Pons (tissue), 1 donor: ENCODE results near the gene TMEM156.
"Not testable (repeated sequence)": the region's sequence is repeated elsewhere in the genome, so short reads cannot be mapped to it uniquely, and the experiment has no call there.

Experiments used
- DNase-seq: peaks from one replicate; pipeline ENCODE4 v3.0.0-alpha.2; 2016; ENCODE audit warnings: low spot score

Gene TMEM156

DNA sequence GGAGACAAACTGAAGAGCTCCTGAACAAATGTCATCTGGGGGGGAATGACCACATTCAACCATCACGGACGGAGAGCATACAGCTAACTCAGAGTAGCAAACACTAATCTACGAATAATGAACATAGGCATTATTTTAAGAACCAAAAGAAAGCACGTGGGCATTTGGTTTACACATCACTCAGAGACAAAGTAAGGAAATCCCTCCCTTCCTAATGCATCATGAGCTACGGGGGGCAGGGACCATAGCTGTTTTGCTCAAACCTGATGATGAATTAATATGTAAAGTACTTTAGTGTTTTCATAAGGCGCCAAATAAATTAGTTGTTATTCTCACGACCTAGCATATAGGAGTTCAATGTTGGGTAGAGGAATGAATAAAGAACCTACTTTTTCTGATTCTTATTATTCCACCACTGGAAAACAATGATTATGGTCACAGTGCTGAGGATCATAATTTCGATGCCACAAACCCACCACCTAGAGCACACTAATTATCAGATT is 11.7 kb upstream of the TMEM156 start:
- no peak for DNase-seq

DNA sequence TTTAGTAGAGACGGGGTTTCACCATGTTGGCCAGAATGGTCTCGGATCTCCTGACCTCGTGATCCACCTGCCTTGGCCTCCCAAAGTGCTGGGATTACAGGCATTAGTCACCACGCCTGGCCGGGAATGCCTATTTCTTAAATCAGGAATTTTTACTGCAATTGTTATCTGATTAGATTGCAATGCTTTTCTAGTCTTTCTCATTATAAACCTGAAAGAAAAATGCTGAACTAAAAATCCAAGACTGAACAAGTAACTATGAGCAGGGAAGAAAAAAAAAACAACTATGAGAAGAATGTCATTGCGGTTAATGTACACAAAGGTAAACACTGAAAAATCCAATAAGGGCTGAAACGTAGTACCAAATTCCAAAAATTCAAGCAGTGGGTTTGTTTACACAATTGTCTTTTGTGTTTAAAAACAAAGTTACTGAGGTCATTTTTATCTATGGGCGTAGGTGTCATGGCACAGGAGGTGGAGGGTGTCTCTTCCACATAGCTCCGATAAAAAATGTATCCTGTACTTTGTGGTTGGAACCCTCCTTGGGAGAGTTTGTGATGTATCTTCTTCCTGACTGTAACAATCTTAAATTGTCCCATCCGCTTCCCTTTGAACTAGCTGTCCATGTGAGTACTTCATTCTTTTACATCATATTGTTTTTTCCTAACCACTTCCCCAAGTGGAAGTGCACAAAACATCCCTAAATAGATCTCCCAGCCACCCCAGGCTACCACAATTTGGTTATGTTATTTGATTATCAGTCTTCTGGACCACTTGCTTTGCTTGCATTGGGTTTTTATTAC is 11.1 kb upstream of the TMEM156 start:
- peak; percentile 79 for DNase-seq

DNA sequence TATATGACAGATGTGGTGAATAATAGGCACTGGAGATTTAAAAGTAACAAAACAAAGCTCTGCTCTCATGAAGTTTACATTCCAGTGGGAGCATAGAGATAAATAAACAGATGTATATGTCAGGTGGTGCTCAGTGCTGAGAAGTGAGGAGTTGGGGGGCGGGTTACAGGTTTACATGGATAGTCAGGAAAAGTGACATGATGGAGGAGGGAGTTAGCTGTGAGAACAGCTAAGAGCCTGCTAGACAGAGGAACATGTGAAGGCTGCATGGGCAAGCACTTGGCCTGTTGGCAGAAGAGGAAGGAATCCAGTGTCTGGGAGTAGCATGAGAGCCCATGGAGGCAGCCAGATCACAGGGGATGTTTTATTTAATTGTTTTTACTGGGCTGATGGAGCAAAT is 10.2 kb upstream of the TMEM156 start:
- peak; percentile 80 for DNase-seq

DNA sequence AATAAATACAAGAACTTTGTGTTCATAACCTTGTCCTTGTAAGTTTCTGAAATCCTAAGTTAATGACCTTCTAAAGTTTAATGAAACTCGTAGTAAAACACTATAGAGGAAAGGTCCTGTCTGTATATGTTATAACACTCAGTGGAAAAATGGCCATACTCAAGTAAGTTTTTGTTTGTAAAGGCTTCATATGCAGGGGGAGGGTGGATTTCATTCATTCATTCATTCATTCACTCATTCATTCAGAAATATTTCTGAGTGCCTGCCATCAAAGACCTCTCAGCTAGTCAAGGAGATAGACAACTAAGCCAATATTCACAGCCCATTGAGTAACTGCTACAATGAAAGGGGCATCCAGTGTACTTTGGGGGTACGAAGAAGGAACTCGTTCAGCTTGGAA is 6.9 kb upstream of the TMEM156 start:
- no peak for DNase-seq

DNA sequence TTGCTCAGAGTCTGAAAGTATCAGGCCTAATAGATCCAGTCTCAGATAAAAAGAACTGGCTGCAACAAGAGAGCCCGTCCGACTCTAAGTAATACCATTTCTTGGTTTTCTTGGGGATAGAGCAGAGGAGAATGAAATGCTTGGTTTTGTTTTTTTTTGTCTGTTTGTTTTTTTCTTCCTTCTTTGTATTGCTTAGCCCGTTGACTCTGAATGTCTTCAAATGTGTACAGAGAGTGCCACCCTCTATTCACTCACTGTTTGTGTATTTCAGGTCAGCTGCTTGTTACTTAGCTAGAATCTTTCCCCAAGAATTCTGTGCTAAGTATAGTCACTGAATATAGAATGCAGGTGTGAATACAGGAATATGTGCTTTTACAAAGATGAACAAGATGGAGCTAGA is 5.7 kb upstream of the TMEM156 start:
- peak; percentile 35 for DNase-seq

DNA sequence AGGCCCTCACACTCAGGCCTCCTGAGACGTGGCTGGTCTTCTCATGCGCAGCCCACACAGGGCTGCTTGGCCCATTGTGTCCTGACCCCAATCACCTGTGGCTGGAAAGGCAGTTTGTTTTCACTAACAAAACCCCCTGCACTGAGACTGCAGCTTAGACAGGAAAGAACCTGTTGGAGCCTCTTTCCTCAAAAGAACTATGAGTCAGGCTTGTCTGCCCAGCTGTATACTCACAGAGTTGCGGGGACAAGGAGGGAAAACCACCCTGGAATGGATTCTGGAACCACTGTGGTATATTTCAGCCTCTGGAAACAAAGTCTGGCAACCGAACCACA is 5.2 kb upstream of the TMEM156 start:
- no peak for DNase-seq

DNA sequence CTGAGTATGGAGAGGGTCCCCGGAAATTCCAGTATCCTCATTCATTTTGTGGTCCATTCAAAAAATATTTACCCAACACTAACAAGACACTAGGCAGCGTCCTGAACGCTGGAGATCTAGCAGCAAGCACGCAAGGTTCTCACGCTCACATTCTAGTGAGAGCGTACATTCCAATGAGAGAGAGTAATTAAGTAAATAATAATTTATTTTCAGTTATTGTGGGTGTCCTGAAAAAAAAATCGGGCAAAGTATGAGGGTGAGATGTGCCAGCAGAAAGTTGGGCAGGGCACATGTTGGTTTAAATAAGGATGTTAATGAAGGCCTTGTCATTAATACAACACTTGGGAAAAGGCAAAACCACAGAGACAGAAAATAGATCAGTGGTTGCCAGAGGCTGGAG is 4.0 kb upstream of the TMEM156 start:
- no peak for DNase-seq

DNA sequence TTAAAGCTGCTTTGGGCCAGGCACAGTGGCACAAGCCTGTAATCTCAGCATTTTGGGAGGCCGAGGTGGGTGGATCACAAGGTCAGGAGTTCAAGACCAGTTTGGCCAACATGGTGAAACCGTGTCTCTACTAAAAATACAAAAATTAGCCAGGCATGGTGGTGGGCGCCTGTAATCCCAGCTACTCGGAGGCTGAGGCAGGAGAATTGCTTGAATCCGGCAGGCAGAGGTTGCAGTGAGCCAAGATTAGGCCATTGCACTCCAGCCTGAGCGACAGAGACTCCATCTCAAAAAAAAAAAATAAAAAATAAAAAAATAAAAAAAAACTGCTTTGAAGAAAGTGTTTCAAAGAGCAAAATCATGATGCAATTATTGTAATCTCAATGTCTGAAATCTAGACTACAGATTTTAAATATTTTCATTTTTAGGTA is 604 bp downstream of the TMEM156 start:
- DNase-seq = not testable (repeated sequence)

DNA sequence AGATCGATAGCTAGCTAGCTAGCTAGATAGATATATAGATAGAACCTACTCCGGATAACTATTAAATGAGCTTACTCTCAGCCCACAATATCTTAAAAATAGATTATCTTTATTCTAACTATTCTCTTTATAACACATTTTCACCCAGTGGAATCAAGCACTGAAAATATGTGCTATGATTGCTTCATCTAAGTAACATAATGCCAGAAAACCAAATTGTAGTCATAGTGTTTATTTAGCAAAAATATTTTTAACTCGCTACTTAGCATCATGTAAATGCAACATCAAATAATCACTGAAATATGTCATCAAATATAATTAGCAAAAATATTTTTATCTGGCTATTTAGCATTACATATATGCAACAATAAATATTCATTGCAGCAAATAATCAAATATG is 1.5 kb downstream of the TMEM156 start:
- DNase-seq = no peak

DNA sequence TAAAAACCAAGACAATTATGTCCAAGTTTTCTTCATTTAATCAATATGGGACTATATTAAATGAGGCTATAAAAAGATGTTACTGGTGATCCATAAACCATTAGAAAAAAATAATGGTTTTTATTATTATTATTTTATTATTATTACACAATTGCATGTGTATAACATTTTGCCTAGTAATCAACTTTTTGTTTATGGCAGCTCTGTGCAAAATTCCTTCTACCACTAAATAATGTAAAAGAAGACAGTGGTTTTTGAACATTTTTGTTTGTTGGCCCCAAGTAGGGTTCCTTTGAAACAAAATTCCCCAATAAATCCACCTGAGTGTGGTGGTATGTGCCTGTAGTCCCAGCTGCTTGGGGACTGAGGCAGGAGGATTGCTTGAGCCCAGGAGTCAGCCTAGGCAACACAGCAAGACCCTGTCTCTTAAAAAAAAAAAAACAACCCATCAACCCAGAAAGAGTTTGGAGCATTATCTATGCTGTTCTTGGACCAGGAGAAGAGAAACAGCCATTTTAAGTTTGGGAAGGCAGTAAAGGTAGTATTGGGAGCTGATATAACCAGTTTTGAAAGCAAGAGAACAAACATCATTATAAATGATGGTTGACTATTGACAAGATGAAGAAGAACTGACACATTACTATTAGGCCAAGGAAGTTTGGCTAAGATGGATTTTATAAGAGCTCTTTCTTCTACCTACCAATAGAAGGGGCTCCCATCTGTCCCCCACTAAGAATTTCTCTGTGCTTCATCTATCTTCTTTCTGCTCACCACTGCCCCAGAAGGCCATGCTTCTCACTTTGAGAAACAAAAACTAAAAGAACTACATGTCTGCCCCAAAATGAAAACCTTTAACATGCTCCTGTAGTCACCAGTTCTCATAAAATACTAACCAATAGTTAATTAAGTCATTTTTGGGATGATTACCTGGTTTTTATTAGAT is 2.2 kb downstream of the TMEM156 start:
- DNase-seq = no peak

DNA sequence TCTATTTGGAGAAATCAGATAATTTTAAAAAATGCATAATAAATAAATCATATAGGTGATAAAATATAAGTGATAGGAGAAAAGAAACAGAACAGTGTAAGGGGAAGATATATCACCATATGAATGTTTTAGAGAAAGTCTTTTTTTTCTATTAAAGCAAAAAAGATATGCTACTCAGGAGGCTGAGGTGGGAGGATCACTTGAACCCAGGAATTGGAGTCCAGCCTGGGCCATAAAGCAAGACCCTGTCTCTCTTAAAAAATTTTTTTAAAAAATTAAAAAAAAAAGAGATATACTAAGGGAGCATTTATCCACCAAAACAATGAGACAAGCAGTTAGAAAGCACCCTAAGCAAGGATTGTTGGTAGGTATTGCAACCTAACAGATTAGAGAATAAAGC is 6.1 kb downstream of the TMEM156 start:
- no peak for DNase-seq

DNA sequence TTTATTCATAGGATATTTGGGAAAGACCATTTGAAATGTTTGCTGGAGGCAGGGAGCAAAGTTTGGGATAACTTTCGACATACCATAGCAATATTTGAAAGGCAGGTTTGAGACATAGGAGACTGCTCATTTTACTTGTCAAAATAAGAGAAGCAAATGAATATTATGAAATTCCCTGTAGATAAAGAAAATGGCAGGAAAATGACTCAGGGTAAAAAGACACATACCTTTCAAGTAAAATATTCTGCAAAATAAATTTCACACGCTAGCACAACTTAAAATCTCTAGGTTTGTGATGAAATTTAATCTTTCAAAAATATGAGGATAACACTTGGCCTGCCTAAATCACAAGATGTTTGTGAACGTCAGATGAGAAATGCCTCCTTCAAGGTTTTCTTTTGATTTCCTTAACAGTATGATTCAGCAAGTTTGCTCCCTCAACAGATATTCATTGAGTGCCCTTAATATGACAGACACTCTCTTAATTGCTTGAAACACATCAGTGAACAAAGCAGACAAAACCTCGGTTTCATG is 6.6 kb downstream of the TMEM156 start:
- DNase-seq = no peak

DNA sequence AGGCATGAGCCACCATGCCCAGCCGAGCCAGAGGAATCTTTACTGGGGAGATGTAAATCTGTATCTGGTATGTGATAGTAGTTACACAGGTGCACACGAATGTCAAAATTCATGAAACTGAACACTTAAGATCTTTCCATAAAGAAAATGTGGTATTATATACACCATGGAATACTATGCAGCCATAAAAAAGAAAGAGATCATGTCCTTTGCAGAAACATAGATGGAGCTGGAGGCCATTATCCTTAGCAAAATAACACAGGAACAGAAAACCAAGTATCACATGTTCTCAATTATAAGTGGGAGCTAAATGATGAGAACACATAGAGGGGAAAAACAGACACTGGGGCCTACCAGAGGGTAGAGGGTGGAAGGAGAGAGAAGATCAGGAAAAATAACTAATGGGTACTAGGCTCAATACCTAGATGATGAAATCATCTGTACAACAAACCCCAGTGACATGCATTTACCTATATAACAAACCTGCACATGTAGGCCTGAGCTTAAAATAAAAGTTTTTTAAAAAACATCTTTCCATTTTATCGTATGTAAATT is 7.8 kb downstream of the TMEM156 start:
- no peak for DNase-seq

DNA sequence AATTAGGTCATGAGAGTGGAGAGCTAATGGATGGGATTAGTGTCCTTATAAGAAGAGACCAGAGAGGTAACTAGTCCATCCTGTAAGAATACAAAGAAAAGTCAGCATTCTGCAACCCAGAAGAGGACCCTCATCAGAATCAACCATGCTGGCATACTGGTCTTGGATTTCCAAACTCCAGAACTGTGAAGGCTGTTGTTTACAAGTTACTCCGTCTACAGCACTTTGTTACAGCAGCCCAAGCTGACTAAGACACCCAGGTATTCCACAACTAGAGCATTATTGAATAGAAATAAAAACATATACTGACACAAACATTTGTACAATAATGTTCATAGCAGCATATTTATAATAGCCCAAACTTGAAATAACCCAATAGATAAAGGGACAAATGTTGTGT is 9.2 kb downstream of the TMEM156 start:
- no peak for DNase-seq

DNA sequence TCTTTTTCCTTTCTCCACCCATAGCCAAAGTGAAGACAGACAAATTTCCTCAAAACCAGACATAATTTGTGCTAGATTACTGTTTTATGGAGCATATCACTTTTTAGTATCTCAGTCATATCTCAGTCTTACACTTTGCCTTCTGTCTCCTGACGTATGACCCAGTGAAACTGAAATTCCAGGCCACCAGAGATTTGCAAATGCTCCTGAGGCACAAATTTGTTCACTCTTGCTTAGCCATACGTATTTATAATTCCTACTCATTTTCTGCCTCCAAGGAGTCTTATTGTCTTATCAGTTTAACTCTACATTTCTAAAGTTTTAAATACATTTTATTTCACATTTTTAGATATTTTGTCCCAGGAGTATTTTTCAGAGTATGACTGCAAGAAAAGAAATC is 10.0 kb downstream of the TMEM156 start:
- DNase-seq = no peak

DNA sequence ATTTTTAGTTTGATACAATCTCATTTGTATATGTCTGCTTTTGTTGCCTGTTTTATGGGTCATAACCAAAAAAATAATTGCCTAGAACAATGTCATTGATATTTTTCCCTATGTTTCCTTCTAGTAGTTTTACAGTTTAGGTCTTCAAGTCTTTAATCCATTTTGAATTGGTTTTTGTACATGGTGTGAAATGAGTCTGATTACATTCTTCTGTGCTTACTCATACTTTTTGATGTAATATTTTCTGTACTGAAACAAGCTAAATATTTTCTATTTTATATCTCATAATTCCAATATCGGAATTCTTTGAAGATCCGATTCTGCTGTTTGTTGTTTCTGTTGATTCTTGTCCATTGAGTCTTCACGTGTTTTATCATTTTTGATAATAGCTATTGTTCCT is 10.6 kb downstream of the TMEM156 start:
- DNase-seq = no peak

DNA sequence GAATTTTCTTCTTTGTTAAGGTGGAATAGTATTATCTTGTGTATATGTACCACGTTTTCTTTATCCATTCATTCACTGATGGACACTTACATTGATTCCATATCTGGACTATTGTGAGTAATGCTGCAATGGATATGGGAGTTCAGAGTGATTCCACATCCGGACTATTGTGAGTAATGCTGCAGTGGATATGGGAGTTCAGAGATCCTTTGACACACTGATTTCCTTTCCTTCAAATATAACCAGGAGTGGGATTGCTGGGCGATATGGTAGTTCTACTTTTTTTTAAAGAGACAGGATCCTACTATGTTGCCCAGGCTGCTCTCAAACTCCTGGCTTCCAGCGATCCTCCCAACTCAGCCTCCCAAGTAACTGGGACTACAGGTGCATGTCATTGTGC is 12.1 kb downstream of the TMEM156 start:
- no peak for DNase-seq

DNA sequence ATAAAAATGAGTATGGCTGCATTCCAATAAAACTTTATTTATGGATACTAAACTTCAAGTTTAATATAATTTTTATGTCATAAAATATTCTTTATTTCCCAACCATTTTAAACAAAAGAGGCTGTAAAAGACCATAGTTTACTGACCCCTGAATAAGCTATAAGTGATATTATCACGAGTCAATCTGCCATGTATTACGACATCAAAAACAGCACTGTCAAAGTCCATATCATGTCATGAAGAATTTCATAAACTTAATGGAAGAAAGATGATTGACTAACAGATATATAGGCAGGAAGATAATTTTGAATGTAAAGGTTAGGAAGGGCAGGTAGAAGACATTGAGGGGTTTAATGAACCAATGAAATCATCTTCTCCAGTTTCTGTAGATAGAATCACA is 18.2 kb downstream of the TMEM156 start:
- no peak for DNase-seq

DNA sequence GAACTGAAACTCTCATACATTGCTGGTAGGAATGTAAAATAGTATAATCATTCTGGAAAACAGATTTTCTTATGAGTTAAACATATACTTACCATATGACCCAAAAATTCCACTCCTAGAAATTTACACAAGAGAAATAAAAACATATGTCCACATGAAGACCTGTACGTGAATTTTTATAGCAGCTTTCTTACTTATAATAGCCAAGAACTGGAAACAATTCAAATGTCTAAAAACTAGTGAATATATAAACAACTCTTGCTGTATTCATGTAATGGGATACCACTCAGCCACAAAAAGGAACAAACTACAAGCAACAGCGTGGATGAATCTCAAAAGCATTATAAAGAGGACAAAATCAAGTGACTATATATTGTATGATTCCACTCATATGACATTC is 27.5 kb downstream of the TMEM156 start:
- no peak for DNase-seq

DNA sequence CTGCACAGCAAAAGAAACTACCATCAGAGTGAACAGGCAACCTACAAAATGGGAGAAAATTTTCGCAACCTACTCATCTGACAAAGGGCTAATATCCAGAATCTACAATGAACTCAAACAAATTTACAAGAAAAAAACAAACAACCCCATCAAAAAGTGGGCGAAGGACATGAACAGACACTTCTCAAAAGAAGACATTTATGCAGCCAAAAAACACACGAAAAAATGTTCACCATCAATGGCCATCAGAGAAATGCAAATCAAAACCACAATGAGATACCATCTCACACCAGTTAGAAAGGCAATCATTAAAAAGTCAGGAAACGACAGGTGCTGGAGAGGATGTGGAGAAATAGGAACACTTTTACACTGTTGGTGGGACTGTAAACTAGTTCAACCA is 30.2 kb downstream of the TMEM156 start:
- DNase-seq = not testable (repeated sequence)

DNA sequence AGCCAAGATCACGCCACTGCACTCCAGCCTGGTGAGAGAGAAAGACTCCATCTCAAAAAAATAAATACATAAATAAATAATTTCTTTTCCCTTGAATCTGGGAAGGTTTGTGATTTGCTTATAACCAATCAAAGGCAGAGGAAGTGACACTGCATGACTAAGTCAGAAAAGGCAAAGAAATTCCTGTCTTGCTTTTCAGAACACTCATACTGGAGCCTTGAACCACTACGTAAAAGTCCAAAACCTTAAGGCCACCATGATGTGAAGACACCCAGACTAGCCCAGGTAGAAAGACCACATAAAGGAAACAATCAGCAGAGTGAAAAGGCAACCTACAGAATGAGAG is 36.6 kb downstream of the TMEM156 start:
- DNase-seq = no peak

DNA sequence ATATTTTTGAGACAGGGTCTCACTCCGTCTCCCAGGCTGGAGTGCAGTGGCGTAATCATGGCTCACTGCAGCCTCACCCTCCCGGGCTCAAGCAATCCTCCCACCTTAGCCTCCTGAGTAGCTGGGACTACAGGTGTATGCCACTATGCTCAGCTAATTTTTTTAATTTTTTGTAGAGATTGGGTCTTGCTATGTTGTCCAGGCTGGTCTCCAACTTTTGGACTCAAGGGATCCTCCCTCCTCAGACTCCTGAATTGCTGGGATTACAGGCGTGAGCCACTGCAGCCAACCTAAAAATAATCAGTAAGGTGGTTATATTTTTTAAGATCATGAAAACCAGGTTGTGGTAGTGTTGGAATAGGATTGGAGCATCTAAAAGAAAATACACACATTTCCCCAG is 38.1 kb downstream of the TMEM156 start:
- DNase-seq = no peak

DNA sequence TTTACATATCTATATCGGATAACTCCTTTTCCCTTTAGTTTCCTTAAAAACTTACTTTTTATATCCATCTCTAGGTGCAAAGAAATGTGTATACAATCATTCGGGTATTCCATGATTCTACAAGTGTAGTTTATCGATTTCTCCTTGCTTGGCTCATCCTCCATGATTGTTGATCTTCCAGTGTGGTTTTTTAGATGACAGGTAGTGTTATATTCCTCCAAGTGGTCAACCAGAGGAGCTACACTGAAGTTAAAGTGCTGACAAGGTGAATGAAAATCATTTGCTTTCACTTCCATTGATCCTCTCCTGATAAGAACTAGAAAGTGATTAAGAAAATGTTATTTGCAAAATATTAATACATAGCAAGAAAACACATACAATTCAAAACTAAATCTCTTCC is 38.5 kb downstream of the TMEM156 start:
- DNase-seq = no peak
